MM.1S (cell line): ENCODE measurements around the gene SH3GLB1.

Source experiments
- CTCF ChIP-seq: fragments of 300-600 bp; sonication (generic); IDR thresholded peaks from 2 replicates; pipeline ENCODE4 v1.5.1; 2016; ENCODE audit warnings: antibody characterized with exemption, low read length, mixed read lengths
- EZH2 ChIP-seq: fragments of 300-600 bp; sonication (generic); optimal IDR thresholded peaks from 2 replicates; pipeline ENCODE3; 2017; ENCODE audit warnings: low read depth, mild to moderate bottlenecking, antibody characterized with exemption, low read length, mixed read lengths
- EZH2phosphoT487 ChIP-seq: fragments of 300-600 bp; sonication (generic); IDR thresholded peaks from 2 replicates; pipeline ENCODE4 v1.6.1; 2018; ENCODE audit warnings: antibody characterized with exemption, low read length

DNA sequence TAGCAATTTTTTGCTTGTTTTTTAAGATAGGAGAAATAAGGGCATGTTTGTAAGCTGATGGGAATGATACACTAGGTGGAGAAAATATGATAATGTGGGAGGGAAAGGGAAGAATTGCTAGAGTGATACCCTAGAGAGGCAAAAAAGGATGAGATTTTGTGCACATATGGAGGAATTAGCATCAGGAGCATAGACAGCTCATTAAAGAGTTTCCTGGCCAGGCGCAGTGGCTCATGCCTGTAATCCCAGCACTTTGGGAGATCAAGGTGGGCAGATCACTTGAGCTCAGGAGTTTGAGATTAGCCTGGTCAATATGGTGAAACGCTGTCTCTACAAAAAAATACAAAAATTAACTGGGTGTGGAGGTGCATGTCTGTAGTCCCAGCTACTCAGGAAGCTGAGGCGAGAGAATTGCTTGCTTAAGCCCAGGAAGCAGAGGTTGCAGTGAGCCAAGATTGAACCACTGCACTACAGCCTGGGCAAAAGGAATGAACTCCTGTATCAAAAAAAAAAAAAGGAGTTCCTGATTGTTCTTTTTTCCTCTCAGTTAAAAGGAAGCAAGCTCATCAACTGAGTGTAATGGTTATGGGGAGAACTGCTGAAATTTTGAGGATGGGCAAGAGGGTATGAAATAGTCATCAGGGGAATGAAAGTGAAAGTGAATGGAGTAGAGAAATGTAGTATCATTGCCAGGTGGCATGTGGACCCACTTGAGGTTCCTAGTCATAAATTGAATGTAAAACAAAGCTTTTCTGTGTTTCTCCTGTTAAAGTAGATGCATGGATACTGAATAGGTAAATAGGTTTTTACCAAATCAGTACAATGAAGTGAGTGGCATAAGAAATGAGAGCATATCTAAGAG is 35.5 kb downstream of the SH3GLB1 start:
- TF ChIP-seq CTCF = no peak
- no peak for TF ChIP-seq EZH2phosphoT487
- no peak for TF ChIP-seq EZH2
